ENCODE measurements around the gene SDK2.

The SDK2 gene

GRCh38 chr17:73284906-73285602 is 359.2 kb downstream of the SDK2 start:
- Histone ChIP-seq H3K9me3 (ENCODE audit: insufficient read depth, low read depth, low read length) (no peaks in the 10 kb centered on the region), H3K27ac (ENCODE audit: low read length) (no peak overlapping the region)

More at GRCh38 chr17:73284906-73285602, 359.2 kb downstream of the SDK2 start:
- Histone ChIP-seq H3K27me3 (ENCODE audit: insufficient read depth, low read length) (no peaks in the 10 kb centered on the region), H3K4me1 (ENCODE audit: insufficient read depth, low read length) (peaks cover 3% of the 10 kb centered on the region; the same call in 1 of the 2 replicates), H3K9ac (ENCODE audit: low read depth, low read length) (no peak overlapping the region), H3K4me3 (ENCODE audit: low read length) (no peak overlapping the region), H3K36me3 (ENCODE audit: insufficient read depth, low read depth, low read length) (no peaks in the 10 kb centered on the region)
